Measurements from ENCODE around the gene IL17B. TPM values are rescaled to one million over a fixed set of nuclear protein-coding genes. Genes with fewer than 3 reads are reported as not detected.

Gene IL17B
- total and polyA plus RNA-seq, 9 of the 15 experiments (the other 6 are each of a cell fraction or from before 2014, with no cell fraction given) = 0.28 to 2.6 (median 0.53) TPM; not detected in 2

GRCh38 chr5:149358294-149358651 lies 20.8 kb downstream of the IL17B start:
- H3K27me3 ChIP-seq (ENCODE audit: control insufficient read depth in 2 of 2, insufficient read depth in 2 of 2, low read length in 2 of 2) = no peaks in the 10 kb centered on the region
- H3K4me2 ChIP-seq (ENCODE audit: insufficient read depth, low read length) = peak overlapping the region; percentile 88
- ChIA-PET POLR2A (interaction anchor here (0.6 to 8.3 kb wide), 5 partner anchors 11 to 208 kb away, joined by 3 to 87 read pairs (median 5); partner anchors contain the start of gene GRPEL2), CTCF (ENCODE audit: low intra/inter-chr PET ratio) (no interaction called here)
- H3K9me1 ChIP-seq (ENCODE audit: control insufficient read depth, insufficient read depth, low read length) = no peaks in the 10 kb centered on the region
- H2AFZ ChIP-seq (ENCODE audit: low read depth, low read length) = peak overlapping the region; percentile 77
- H3K36me3 ChIP-seq (ENCODE audit: control insufficient read depth, insufficient read depth, low read length) = peaks cover 26% of the 10 kb centered on the region
- intact Hi-C loops (cut with micrococcal nuclease) = no loop called here
- H3K9ac ChIP-seq (ENCODE audit: insufficient read depth in 1 of 2, low read depth in 2 of 2, low read length in 2 of 2) = peak overlapping the region; percentile 70 to 98
- peak overlapping the region; percentile 66 for H3K27ac ChIP-seq (ENCODE audit: extremely low read depth, low read depth, low read length)
- peak; percentile 23 for FAIRE-seq
- H3K4me3 ChIP-seq = peak overlapping the region; percentile 71
- in situ Hi-C loops (cut with MboI) = no loop called here
- no peaks in the 10 kb centered on the region for H3K9me3 ChIP-seq (replicated peaks; ENCODE audit: control insufficient read depth, insufficient read depth, low read depth, low read length)
- DNase-seq (ENCODE audit: extremely low read depth in 1 of 4, low spot score in 3 of 4) = peak in 1 of 4 experiments; percentile 49
- peaks cover 12% of the 10 kb centered on the region; the same call in 2 of the 3 replicates for H3K79me2 ChIP-seq (ENCODE audit: control insufficient read depth, insufficient read depth, low read length)
- peaks cover 9 to 15% of the 10 kb centered on the region in 2 experiments; a peak in 3 of 5 replicates for H3K4me1 ChIP-seq (replicated peaks in 1 of 2; ENCODE audit: control insufficient read depth in 2 of 2, insufficient read depth in 2 of 2, low read length in 2 of 2)
- H4K20me1 ChIP-seq (replicated peaks; ENCODE audit: control insufficient read depth, insufficient read depth, low read length) = no peaks in the 10 kb centered on the region
- peak; percentile 53 for ATAC-seq
- under 1% methylated on average over 17 of the region's 18 CpGs for WGBS (ENCODE audit: insufficient coverage, low coverage, missing lambda C conversion rate)
- BruUV-seq (replicated peaks) = TSS peak; percentile 33
- TF ChIP-seq FOXJ2 (tag; IDR thresholded peaks at IDR 0.05) (no peak), TEAD1 (CRISPR knock-in tag; IDR thresholded peaks at IDR 0.05) (peak in 1 of 2 experiments; percentile 24; a peak in 1 of 4 replicates), ZNF282 (CRISPR knock-in tag; IDR thresholded peaks at IDR 0.05) (no peak), TEAD4 (IDR thresholded peaks at IDR 0.05; ENCODE audit: low read length) (no peak), TEAD4 (CRISPR knock-in tag; IDR thresholded peaks at IDR 0.05; ENCODE audit: borderline replicate concordance) (no peak), PCBP1 (IDR thresholded peaks at IDR 0.05; ENCODE audit: low read depth, low read length, poor library complexity, severe bottlenecking) (peak; percentile 3), MYC (IDR thresholded peaks at IDR 0.05; ENCODE audit: low read depth, low read length) (no peak), MYC (CRISPR knock-in tag; IDR thresholded peaks at IDR 0.05; ENCODE audit: borderline replicate concordance, low read depth) (0 out of 2 replicates have a peak, but pooled peaks have one; percentile 46), AFF4 (CRISPR knock-in tag; IDR thresholded peaks at IDR 0.05) (peak; percentile 42; the same call in 1 of the 2 replicates), SMARCC2 (IDR thresholded peaks at IDR 0.05; ENCODE audit: low read depth) (no peak), POLR2G (IDR thresholded peaks at IDR 0.05; ENCODE audit: low read depth, low read length) (peak; percentile 53), ARID4B (CRISPR knock-in tag; IDR thresholded peaks at IDR 0.05) (0 out of 2 replicates have a peak, but pooled peaks have one; percentile 44), MAFF (IDR thresholded peaks at IDR 0.05; ENCODE audit: low read length) (no peak), ZBTB1 (CRISPR knock-in tag; IDR thresholded peaks at IDR 0.05; ENCODE audit: borderline replicate concordance, low read depth) (0 out of 2 replicates have a peak, but pooled peaks have one; percentile 22)

Measured in K562 (cell line).